Stimulated activated CD8-positive, alpha-beta memory T cell treated with anti-CD3 and anti-CD28 coated beads, Interleukin-2, amount 100 ng/mL, for 48 hours (primary cell): ENCODE measurements around the gene TICAM2.

Source experiments
- DNase-seq, 2 donors: peaks; one replicate each; pipeline ENCODE4 v3.0.0-alpha.2; 2020; ENCODE audit warnings: low read depth in 2 of 2

Gene TICAM2

GRCh38 chr5:115568668-115569067 is 33.6 kb downstream of the TICAM2 start:
- no peak for DNase-seq

GRCh38 chr5:115565233-115565632 is 37.0 kb downstream of the TICAM2 start:
- DNase-seq = no peak

DNA sequence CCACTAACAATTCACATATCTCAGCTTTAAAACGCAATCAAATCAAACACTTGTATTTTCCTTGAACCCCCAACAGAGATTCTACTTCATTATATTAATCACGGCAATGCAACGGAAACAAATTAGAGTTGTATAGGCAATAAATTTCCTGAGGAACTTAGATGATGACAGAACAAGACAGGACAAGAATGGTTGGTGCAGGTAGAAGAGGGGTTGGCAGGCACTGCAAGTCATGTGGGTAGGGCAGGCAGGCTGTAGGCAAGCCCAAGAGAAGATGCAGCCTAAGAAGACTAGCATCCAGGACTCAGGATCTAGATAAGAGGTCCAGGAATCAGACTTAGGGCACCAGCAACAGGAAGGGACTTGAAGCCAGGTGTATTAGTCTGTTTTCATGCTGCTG is 41.1 kb downstream of the TICAM2 start:
- no peak for DNase-seq

GRCh38 chr5:115559524-115559923 is 42.8 kb downstream of the TICAM2 start:
- no peak for DNase-seq

DNA sequence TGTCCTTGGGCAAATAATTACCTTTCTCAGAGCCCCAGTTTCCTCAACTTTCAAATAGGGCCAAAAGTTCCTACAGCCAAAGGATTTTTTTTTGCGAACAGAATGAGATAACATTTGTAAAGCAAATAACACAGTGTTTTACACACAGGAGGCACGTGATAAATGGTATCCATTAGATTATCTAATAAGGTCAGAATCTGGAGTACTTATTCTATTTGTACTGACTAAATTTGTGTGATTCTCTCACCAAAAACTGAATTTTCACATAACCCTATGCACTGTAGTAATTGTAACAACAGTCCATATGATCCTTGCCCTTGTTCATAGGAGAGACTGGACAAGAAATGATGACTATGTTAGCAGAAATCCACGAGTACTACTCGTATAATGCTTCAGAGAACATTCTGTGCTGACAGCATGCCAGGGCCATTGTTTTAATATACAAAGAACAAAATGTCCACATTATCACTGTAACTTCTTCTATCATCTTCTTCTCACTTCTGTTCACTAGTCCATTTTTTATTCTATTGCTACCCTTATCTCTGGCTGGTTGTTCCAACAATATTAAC is 43.8 kb downstream of the TICAM2 start:
- DNase-seq = no peak

- DNase-seq = no peak
Observed at GRCh38 chr5:115557667-115558387, 44.5 kb downstream of the TICAM2 start.

DNA sequence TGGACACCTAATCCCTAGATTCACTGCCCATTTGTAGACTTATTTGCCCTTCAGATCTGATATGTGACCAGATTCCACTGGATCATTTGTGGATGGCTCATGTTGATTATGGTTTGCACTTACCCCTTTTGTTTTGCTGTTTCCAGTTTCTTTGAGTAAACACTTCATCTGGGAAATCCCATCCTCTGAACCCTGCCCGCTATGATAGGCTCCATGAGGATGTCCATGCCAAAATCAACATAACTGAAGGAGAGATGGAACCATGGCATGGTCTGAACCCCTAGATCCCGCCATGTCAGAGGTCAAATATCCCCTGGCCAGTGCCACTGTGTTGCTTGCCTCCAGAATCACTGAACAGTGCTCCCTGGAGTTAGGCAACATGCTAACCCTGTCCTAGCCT is 46.0 kb downstream of the TICAM2 start:
- DNase-seq = no peak

DNA sequence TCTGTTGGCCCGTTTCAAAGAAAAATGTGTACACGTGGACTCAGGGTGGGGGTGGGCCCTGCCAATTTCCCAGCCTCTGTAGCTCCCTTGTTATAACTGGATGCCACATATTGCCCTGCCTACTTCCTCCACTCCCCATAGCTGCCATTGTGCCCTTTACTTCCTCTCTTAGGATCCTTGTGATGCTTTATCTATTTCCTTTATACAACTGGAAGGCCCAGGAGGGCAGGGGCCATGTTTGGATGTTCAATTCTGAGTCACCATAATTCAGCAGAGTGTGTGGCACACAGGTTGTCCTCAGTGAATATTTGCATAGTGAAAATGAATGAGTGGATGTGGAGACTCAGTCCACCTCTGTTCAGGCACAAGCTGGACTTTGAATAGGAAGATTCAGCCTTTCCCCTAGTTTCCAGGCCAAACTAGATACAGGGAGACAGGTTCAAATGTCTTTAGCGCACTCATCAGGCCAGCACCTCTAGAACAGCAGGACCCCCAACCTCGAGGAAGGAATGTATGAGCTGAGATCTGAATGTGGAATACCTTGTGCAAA is 47.1 kb downstream of the TICAM2 start:
- DNase-seq = no peak

GRCh38 chr5:115553082-115553481 is 49.2 kb downstream of the TICAM2 start:
- DNase-seq = no peak

DNA sequence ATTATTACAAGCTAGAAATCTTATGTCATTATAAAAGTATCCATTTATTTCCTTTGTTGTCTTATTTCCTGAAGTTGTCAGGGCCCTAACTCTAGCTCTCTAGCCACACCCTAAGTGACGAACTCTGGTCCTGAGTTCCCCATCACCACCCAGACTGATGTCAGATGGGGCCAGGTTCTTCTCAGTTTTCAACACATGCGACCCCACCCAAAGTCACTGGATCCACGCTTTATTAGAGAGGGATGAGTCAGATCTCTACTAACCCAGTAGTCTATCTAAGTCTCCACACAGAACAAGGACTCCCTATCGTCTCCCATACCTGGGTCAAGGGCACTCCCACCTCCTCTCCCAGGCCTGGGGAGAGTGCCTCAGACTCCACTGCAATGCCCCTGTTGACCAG is 50.9 kb downstream of the TICAM2 start:
- DNase-seq = no peak

- no peak for DNase-seq
Observed at GRCh38 chr5:115549154-115549553, 53.1 kb downstream of the TICAM2 start.

GRCh38 chr5:115548683-115549082 is 53.6 kb downstream of the TICAM2 start:
- no peak for DNase-seq

DNA sequence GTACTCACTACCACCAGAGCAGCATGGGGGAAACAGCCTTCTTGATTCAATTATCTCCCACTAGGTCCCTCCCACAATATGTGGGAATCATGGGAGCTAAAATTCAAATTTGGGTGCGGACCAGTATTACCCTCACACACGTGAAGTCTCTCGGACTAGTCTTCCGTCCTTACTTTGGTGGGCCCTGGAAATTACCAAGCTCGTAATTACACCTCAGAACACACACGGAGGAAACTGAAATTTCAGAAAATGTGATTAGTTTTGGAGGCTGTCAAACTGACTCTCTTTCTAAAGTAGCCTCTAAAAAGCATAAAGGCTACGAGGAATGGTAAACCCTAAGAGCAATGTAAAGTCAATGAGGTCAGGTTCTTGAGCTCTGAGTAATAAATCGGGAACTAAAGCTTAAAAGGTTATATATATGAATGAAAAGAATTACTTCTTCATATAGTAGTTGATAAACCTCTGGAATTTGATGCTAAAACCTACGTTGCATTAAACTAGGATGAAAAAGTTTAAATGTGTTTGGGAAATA is 56.9 kb downstream of the TICAM2 start:
- DNase-seq = no peak

DNA sequence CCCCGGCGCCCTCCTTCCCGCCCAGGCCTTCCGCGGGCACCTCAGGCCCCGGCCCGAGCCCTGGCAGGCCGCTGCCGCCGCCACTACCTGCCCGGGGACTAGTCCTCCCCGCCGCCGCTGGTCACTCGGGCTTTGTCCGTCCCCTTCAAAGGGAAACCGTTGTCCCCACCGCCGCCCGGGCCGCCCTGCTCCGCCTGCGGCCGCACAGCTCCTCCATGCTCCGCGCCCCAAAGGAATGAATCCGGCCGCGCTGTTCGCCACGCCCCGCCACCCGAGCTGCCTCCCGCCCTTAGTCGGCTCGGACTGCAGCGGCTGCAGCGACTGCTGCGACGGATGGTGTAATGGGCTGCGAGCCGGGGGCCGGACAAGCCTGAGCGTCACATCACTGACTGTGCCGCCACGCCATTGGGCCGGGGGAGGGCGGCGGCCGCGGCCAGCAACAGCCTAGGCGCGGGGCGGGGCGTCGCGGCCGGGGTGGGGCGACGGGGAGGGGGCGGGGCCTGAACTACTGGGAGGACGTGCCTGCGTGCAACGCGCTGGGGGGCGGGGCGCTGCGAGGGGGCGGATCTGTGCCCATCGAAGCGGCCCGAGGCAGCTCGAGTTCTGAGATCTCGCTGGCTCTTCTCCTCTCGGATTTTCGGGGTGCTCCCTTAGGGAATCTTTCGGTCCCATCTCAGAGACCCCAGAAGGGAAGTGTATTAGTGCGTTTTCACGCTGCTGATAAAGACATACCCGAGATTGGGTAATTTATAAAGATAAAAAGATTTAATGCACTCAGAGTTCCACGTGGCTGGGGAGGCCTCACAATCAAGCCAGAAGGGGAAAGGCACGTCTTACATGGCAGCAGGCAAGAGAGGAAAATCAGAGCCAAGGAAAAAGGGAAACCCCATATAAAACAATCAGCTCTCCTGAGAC is 57.6 kb downstream of the TICAM2 start, which contains the start of gene FEM1C:
FEM1C (minus strand) TSS at position 340 of the 915 bp plus-strand sequence. CDS start 1,282 bp downstream, outside the sequence.
- DNase-seq = peak; percentile 99

- peak in 1 of 2 donors; percentile 31 for DNase-seq
Observed at GRCh38 chr5:115544043-115544435, 58.2 kb downstream of the TICAM2 start.

- peak in 1 of 2 donors; percentile 4 for DNase-seq
Observed at GRCh38 chr5:115543365-115544042, 58.8 kb downstream of the TICAM2 start.

DNA sequence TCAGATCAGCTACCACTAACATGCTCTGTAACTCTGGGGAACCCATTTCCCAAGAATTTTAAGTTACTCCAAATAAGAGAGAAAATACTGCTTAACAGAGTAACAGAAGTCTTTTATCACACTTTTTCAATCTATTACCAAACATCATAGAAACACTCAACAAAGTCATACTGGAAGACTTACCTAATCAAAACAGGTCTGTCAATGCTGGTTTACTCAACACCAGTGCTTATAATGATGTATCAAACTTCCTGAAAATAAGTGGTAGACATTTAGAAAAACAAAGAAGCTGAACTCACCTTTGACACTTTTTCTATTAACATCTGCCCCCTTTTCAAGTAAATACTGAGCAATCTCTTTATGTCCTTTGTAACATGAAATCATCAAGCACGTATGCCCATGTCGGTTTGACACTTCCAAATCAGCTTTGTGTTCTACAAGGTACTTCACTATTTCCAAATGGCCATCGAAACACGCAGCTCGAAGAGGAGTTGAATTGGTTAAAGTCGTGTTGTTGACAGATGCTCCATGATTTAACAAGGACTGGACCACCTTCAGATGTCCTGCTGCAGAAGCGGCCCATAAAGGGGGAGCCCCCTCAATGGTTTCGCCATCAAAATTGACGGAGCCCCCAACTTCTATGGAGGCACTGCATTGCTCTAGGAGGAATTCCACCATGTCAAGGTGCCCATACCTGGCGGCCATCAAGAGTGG is 59.5 kb downstream of the TICAM2 start:
- no peak for DNase-seq

DNA sequence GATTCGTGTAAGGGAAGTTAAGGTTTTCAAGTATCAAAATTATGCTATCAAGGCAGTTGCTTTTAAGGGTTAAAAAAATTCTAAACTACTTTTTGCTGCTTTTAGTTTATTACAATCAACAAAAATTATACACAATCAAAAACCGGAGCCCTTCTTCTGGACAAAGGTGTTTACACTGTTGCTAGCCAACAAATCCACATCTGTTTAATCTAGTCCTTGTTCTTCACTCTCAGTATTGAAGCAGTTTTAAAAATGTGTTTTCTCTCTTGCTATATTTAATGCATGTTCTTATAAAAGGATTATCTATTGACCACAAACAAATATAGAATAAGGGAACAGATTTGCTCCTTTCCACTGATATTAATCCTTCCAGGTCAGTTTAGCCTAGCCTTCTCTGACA is 60.2 kb downstream of the TICAM2 start:
- no peak for DNase-seq

DNA sequence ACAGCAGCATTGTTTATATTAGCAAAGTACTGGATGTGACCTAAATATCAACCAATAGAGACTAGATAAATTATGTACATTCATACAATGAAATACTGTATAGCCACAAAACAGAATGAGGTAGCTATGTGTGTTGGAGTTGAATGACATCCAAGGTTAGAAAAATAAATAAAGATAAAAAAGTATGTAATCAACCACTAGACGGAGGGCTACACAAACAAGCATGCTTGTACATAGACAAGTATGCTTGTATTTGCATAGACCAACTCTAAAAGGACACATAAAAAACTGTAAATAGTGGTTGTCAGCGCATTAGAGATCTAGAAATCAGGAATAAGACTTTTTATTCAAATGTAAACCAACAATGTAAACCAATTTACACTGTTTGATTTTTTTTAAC is 60.7 kb downstream of the TICAM2 start:
- no peak for DNase-seq

- DNase-seq = no peak
Observed at GRCh38 chr5:115535479-115536035, 66.7 kb downstream of the TICAM2 start.
